Measurements from ENCODE around the gene ADAR. TPM values are rescaled to one million over a fixed set of nuclear protein-coding genes. Genes with fewer than 3 reads are reported as not detected.

ADAR gene
- total RNA-seq, 1 experiment from 2014 or later, result 168 TPM

DNA sequence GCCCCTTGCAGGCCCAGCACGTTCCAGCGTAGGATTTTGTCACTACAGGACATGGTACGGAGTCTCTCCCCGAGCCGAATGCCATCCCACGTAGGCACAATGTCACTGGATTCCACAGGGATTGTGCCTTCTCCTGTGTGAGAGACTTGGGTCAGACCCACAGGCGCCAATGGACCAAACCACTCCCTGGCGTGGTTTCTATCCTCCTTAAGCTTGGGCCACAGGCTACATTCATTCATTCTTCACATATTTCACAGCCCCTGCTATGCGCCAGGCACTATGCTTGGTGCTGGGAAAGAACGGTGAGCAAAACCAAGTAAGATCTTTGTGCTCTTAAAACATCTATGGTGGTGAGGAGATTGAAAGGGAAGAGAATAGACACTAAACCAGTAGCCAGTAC, 21.8 kb downstream of the ADAR start:
- no TSS peak for BruUV-seq (replicated peaks)
- no peaks in the 10 kb centered on the region for H3K9me3 Mint-ChIP-seq (ENCODE audit: unreplicated experiment)
- intact Hi-C loops (cut with micrococcal nuclease), result no loop called here
- H3K27ac Mint-ChIP-seq (ENCODE audit: low read depth, unreplicated experiment), result no peak overlapping the region
- POLR2A ChIA-PET, result no interaction called here
- DNase-seq (ENCODE audit: unreplicated experiment), result no peak
- TF ChIP-seq, protein P1, sequence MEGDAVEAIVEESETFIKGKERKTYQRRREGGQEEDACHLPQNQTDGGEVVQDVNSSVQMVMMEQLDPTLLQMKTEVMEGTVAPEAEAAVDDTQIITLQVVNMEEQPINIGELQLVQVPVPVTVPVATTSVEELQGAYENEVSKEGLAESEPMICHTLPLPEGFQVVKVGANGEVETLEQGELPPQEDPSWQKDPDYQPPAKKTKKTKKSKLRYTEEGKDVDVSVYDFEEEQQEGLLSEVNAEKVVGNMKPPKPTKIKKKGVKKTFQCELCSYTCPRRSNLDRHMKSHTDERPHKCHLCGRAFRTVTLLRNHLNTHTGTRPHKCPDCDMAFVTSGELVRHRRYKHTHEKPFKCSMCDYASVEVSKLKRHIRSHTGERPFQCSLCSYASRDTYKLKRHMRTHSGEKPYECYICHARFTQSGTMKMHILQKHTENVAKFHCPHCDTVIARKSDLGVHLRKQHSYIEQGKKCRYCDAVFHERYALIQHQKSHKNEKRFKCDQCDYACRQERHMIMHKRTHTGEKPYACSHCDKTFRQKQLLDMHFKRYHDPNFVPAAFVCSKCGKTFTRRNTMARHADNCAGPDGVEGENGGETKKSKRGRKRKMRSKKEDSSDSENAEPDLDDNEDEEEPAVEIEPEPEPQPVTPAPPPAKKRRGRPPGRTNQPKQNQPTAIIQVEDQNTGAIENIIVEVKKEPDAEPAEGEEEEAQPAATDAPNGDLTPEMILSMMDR (IDR thresholded peaks at IDR 0.05; ENCODE audit: unreplicated experiment), result no peak
- CTCF ChIA-PET, result interaction anchor here (0.6 to 0.7 kb wide), 2 partner anchors 13 to 65 kb away, joined by 4 to 5 read pairs; no protein-coding TSS in a partner anchor
- peaks cover 99% of the 10 kb centered on the region for H3K36me3 Mint-ChIP-seq (ENCODE audit: insufficient read depth, unreplicated experiment)
- H3K27me3 Mint-ChIP-seq (ENCODE audit: insufficient read depth, unreplicated experiment), result no peaks in the 10 kb centered on the region
- H3K4me3 Mint-ChIP-seq (ENCODE audit: unreplicated experiment), result no peak overlapping the region
- H3K4me1 Mint-ChIP-seq (ENCODE audit: insufficient read depth, unreplicated experiment), result no peaks in the 10 kb centered on the region

DNA sequence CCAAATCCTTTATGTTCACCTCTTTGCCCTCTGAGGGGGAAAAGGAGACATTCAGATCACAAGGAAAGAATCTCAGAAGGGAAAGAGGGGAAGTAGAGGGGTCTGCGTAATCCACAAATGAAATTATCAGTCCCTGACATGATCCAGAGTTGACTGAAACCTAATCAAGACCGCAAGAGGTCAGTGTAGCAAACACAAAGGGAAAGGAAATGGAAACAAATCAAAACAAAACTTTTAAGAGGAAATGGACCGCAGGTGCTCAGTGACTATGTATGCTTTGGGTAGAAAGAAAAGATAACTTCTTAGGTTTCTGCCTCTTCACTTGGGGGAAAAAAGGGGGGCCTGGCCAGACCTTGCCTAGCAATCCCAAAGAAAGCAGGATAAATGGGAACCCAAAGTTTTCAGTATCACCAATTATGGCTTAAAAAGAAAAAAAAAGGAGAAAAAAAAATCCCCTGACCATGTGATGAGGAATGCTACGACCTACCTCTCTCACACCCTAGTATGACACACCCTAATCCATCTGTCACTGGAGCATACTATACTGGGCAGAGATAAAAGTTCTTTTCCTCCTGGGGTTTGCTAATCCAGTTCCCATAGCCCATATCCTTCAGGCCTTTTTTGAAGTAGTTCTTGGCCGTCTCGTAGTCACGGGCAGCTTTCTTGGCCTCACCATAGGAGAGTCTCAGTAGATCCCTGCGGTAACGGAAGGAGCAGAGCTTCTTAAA, 23.6 kb downstream of the ADAR start:
- CTCF ChIA-PET, result interaction anchor here (0.7 to 0.8 kb wide), 2 partner anchors 14 to 85 kb away, joined by 4 read pairs; no protein-coding TSS in a partner anchor
- no peak overlapping the region for H3K27ac Mint-ChIP-seq (ENCODE audit: low read depth, unreplicated experiment)
- H3K9me3 Mint-ChIP-seq (ENCODE audit: unreplicated experiment), result no peaks in the 10 kb centered on the region
- H3K27me3 Mint-ChIP-seq (ENCODE audit: insufficient read depth, unreplicated experiment), result no peaks in the 10 kb centered on the region
- no peak for DNase-seq (ENCODE audit: unreplicated experiment)
- peaks cover 96% of the 10 kb centered on the region for H3K36me3 Mint-ChIP-seq (ENCODE audit: insufficient read depth, unreplicated experiment)
- intact Hi-C loops (cut with micrococcal nuclease), result no loop called here
- H3K4me3 Mint-ChIP-seq (ENCODE audit: unreplicated experiment), result no peak overlapping the region
- TF ChIP-seq, protein P1 (IDR thresholded peaks at IDR 0.05; ENCODE audit: unreplicated experiment), result no peak
- BruUV-seq (replicated peaks), result no TSS peak
- POLR2A ChIA-PET, result no interaction called here
- no peaks in the 10 kb centered on the region for H3K4me1 Mint-ChIP-seq (ENCODE audit: insufficient read depth, unreplicated experiment)

DNA sequence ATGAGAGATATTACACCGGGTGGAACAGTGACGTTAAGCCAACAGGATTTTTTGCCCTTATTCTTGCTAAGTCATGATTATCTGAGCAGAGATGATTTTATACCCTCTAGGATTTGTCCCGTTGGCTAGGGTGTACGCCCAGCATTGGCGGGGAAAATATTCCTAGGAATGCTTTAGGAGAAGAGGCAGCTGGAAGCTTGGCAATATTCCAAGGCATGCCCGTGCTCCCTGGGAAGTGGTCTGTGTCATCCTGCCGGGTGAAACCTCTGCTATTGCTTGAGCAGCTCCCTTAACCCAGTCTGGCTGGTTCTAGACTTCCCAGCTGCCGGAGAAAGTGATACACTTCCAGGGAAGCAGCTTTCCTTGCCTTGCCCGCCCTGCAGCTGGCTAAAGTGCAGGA, 24.2 kb downstream of the ADAR start:
- H3K27ac Mint-ChIP-seq (ENCODE audit: low read depth, unreplicated experiment), result no peak overlapping the region
- no peak for DNase-seq (ENCODE audit: unreplicated experiment)
- TF ChIP-seq, protein P1 (IDR thresholded peaks at IDR 0.05; ENCODE audit: unreplicated experiment), result no peak
- ChIA-PET CTCF (no interaction called here), POLR2A (no interaction called here)
- H3K36me3 Mint-ChIP-seq (ENCODE audit: insufficient read depth, unreplicated experiment), result peaks cover 96% of the 10 kb centered on the region
- H3K4me3 Mint-ChIP-seq (ENCODE audit: unreplicated experiment), result no peak overlapping the region
- intact Hi-C loops (cut with micrococcal nuclease), result no loop called here
- no peaks in the 10 kb centered on the region for H3K4me1 Mint-ChIP-seq (ENCODE audit: insufficient read depth, unreplicated experiment)
- H3K27me3 Mint-ChIP-seq (ENCODE audit: insufficient read depth, unreplicated experiment), result no peaks in the 10 kb centered on the region
- BruUV-seq (replicated peaks), result no TSS peak
- no peaks in the 10 kb centered on the region for H3K9me3 Mint-ChIP-seq (ENCODE audit: unreplicated experiment)

DNA sequence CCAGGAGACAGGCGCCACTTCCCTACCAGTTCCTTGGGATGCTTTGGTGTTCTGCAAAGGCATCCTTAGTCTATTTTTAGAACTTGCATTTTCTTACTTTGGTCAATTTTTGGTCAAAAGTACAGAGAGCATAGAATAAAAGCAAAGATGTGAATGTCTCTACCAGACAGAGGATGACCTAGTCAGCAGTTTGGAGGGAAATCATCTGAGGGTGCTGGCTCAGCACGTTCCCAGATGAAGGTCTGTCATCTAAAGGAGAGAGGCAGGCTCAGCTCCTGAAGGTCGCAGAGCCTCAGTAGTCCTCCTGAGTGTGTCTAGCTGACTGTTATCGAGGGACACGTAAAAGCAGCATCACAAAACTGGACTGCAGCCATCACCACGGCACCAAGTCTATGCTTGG, 25.1 kb downstream of the ADAR start:
- ChIA-PET POLR2A (no interaction called here), CTCF (no interaction called here)
- BruUV-seq (replicated peaks), result no TSS peak
- intact Hi-C loops (cut with micrococcal nuclease), result no loop called here
- no peak overlapping the region for H3K27ac Mint-ChIP-seq (ENCODE audit: low read depth, unreplicated experiment)
- no peak overlapping the region for H3K4me3 Mint-ChIP-seq (ENCODE audit: unreplicated experiment)
- H3K4me1 Mint-ChIP-seq (ENCODE audit: insufficient read depth, unreplicated experiment), result no peaks in the 10 kb centered on the region
- H3K27me3 Mint-ChIP-seq (ENCODE audit: insufficient read depth, unreplicated experiment), result no peaks in the 10 kb centered on the region
- no peaks in the 10 kb centered on the region for H3K9me3 Mint-ChIP-seq (ENCODE audit: unreplicated experiment)
- TF ChIP-seq, protein P1 (IDR thresholded peaks at IDR 0.05; ENCODE audit: unreplicated experiment), result no peak
- peaks cover 88% of the 10 kb centered on the region for H3K36me3 Mint-ChIP-seq (ENCODE audit: insufficient read depth, unreplicated experiment)
- no peak for DNase-seq (ENCODE audit: unreplicated experiment)

Measured in MCF 10A (cell line).